SK-N-SH (cell line): ENCODE results near the gene DNAJB8. TPM values are rescaled to one million over a fixed set of nuclear protein-coding genes. Genes with fewer than 3 reads are reported as not detected.

ENCODE experiments used
- CTCF ChIA-PET: fragments of 300-600, 350-600 bp; formaldehyde crosslinking; extraction: SDS; loops from one replicate; lab custom pipeline; 2021; lab: Yijun Ruan, JAX
- POLR2A ChIA-PET: fragments of 350-600 bp; sonication (Branson Sonifier 250); formaldehyde crosslinking; extraction: SDS; loops from one replicate; lab custom pipeline; 2020; ENCODE audit warnings: antibody characterized with exemption, inconsistent platforms; lab: Yijun Ruan, JAX
- DNase-seq: peaks from one replicate; pipeline ENCODE4 v3.0.0; 2012
- H2AFZ ChIP-seq: fragments of 200-600 bp; sonication (generic); 2 replicates; pipeline ENCODE4 v1.8.1; 2016; ENCODE audit warnings: antibody characterized with exemption, mild to moderate bottlenecking, low read depth
- H3F3A ChIP-seq: fragments of 200-600 bp; sonication (generic); replicated peaks from 2 replicates; pipeline ENCODE3; 2016; ENCODE audit warnings: antibody characterized with exemption, mild to moderate bottlenecking; ENCODE audit not compliant: insufficient read depth
- H3K27ac ChIP-seq, 2 experiments: fragments of 200-500 bp in 1 of 2; fragments of 200-600 bp in 1 of 2; sonication (Bioruptor generic) in 1 of 2; sonication (generic), shearing (Covaris generic) in 1 of 2; 2 replicates each; pipeline versions ENCODE4 v1.5.1 to v1.6.1; 2014 to 2016; ENCODE audit warnings: low read depth in 2 of 2, inconsistent platforms in 1 of 2, low read length in 1 of 2, mild to moderate bottlenecking in 1 of 2, mixed read lengths in 1 of 2
- H3K27me3 ChIP-seq: fragments of 200-600 bp; sonication (generic), shearing (Covaris generic); 2 replicates; pipeline ENCODE4 v1.6.1; 2016; ENCODE audit warnings: mixed run types; ENCODE audit not compliant: insufficient read depth
- H3K36me3 ChIP-seq, 2 experiments: fragments of 200-500 bp in 1 of 2; fragments of 200-600 bp in 1 of 2; sonication (Bioruptor generic) in 1 of 2; sonication (generic) in 1 of 2; replicated peaks in 1 of 2; 2 replicates each; pipeline versions ENCODE3 to v1.5.1; 2014 to 2016; ENCODE audit warnings: low read length in 1 of 2, mild to moderate bottlenecking in 1 of 2; ENCODE audit not compliant: insufficient read depth in 2 of 2, control insufficient read depth in 1 of 2
- H3K4me1 ChIP-seq, 2 experiments: fragments of 200-500 bp in 1 of 2; fragments of 200-600 bp in 1 of 2; sonication (Bioruptor generic) in 1 of 2; sonication (generic), shearing (Covaris generic) in 1 of 2; 2 replicates each; pipeline versions ENCODE4 v1.5.1 to v1.6.1; 2014 to 2016; ENCODE audit warnings: low read depth in 1 of 2, low read length in 1 of 2, mixed run types in 1 of 2; ENCODE audit not compliant: insufficient read depth in 2 of 2, control insufficient read depth in 1 of 2
- H3K4me2 ChIP-seq: fragments of 200-600 bp; sonication (generic), shearing (Covaris generic); 2 replicates; pipeline ENCODE4 v1.6.1; 2017; ENCODE audit warnings: mixed run types
- H3K4me3 ChIP-seq, 2 experiments: fragments of 200-500 bp in 1 of 2; fragments of 200-600 bp in 1 of 2; sonication (Bioruptor generic) in 1 of 2; sonication (generic), shearing (Covaris generic) in 1 of 2; 2 replicates each; pipeline versions ENCODE4 v1.5.1 to v1.8.1; 2014 to 2016; ENCODE audit warnings: low read depth in 2 of 2, inconsistent platforms in 1 of 2, low read length in 1 of 2, mild to moderate bottlenecking in 1 of 2, mixed read lengths in 1 of 2, moderate library complexity in 1 of 2
- H3K79me2 ChIP-seq: fragments of 200-600 bp; sonication (generic); 2 replicates; pipeline ENCODE4 v1.8.1; 2017; ENCODE audit warnings: mild to moderate bottlenecking; ENCODE audit not compliant: insufficient read depth
- H3K9ac ChIP-seq: fragments of 200-600 bp; sonication (generic); 2 replicates; pipeline ENCODE4 v1.6.1; 2017; ENCODE audit warnings: mixed run types
- H3K9me2 ChIP-seq: fragments of 200-600 bp; sonication (generic); 2 replicates; pipeline ENCODE4 v1.6.1; 2017; ENCODE audit warnings: mixed run types
- H3K9me3 ChIP-seq: fragments of 200-600 bp; sonication (generic); 2 replicates; pipeline ENCODE4 v1.6.1; 2017; ENCODE audit warnings: mixed run types, mild to moderate bottlenecking, moderate library complexity
- H4K20me1 ChIP-seq: fragments of 200-600 bp; sonication (generic); 2 replicates; pipeline ENCODE4 v1.6.1; 2017; ENCODE audit warnings: mild to moderate bottlenecking, mixed run types; ENCODE audit not compliant: insufficient read depth
- ELF1 ChIP-seq: IDR thresholded peaks from 2 replicates; pipeline ENCODE4 v1.4.0; 2012
- EP300 ChIP-seq, 2 experiments: IDR thresholded peaks; 2 replicates each; pipeline versions ENCODE4 v1.4.0 to v1.6.1; 2012; ENCODE audit warnings: borderline replicate concordance in 1 of 2, low read depth in 1 of 2, low read length in 1 of 2
- FOXJ3 ChIP-seq: sonication (generic); formaldehyde crosslinking; IDR thresholded peaks from 2 replicates; pipeline ENCODE4 v1.5.1; 2020; ENCODE audit warnings: mild to moderate bottlenecking, missing genetic modification reagents
- FOXM1 ChIP-seq: IDR thresholded peaks from 2 replicates; pipeline ENCODE4 v1.4.0; 2012; ENCODE audit warnings: low read depth, mild to moderate bottlenecking
- GABPA ChIP-seq: IDR thresholded peaks from 2 replicates; pipeline ENCODE4 v1.4.0; 2012; ENCODE audit warnings: low read depth, mild to moderate bottlenecking
- GATA2 ChIP-seq: sonication (generic); formaldehyde crosslinking; IDR thresholded peaks from 2 replicates; pipeline ENCODE4 v1.5.0; 2020; ENCODE audit warnings: mild to moderate bottlenecking, missing genetic modification reagents
- JUND ChIP-seq: IDR thresholded peaks from 2 replicates; pipeline ENCODE4 v1.4.0; 2012
- MEF2A ChIP-seq: IDR thresholded peaks from 2 replicates; pipeline ENCODE4 v1.4.0; 2012; ENCODE audit warnings: low read depth, borderline replicate concordance
- NFIC ChIP-seq: IDR thresholded peaks from 2 replicates; pipeline ENCODE4 v1.4.0; 2012; ENCODE audit warnings: borderline replicate concordance
- RAD21 ChIP-seq: IDR thresholded peaks from 2 replicates; pipeline ENCODE4 v1.6.1; 2012; ENCODE audit warnings: mild to moderate bottlenecking, low read length
- RCOR1 ChIP-seq: fragments of 150-350 bp; IDR thresholded peaks from 2 replicates; pipeline ENCODE4 v1.6.1; 2017; ENCODE audit warnings: antibody characterized with exemption, low read length
- RFX5 ChIP-seq: IDR thresholded peaks from 2 replicates; pipeline ENCODE4 v1.6.1; 2012; ENCODE audit warnings: mild to moderate bottlenecking, improper control_type of control experiment, low read length
- RXRA ChIP-seq: IDR thresholded peaks from 2 replicates; pipeline ENCODE4 v1.4.0; 2012; ENCODE audit warnings: low read depth, mild to moderate bottlenecking, borderline replicate concordance
- SIN3A ChIP-seq: IDR thresholded peaks from 2 replicates; pipeline ENCODE4 v1.6.1; 2012; ENCODE audit warnings: low read depth, mild to moderate bottlenecking, low read length, moderate library complexity, borderline replicate concordance
- SMC3 ChIP-seq: IDR thresholded peaks from 2 replicates; pipeline ENCODE4 v1.6.1; 2012; ENCODE audit warnings: low read depth, low read length, improper control_type of control experiment
- TCF12 ChIP-seq: IDR thresholded peaks from 2 replicates; pipeline ENCODE4 v1.4.0; 2012
- TEAD4 ChIP-seq: IDR thresholded peaks from 2 replicates; pipeline ENCODE4 v1.4.0; 2012; ENCODE audit warnings: mild to moderate bottlenecking, borderline replicate concordance; ENCODE audit not compliant: insufficient read depth
- WGBS: methylation state at CpG from one replicate; pipeline ENCODE4 v1.1.6; 2017; ENCODE audit warnings: low lambda C conversion rate; 5-methylcytosine and 5-hydroxymethylcytosine counted together
- polyA plus RNA-seq, 3 experiments: library from polyadenylated mRNA; depleted of rRNA; stranded (reverse); fragments of >200 nt; gene quantifications; 2 replicates each; pipeline ENCODE4 v1.2.3, GENCODE V29; 2012
- TF ChIP-seq, protein P1 (sequence below): IDR thresholded peaks from 2 replicates; pipeline ENCODE4; 2012
- TF ChIP-seq, protein P2 (sequence below): IDR thresholded peaks from 2 replicates; pipeline ENCODE4 v1.4.0; 2012; ENCODE audit warnings: low read depth, borderline replicate concordance
- TF ChIP-seq, protein P3 (sequence below): fragments of 150-350 bp; IDR thresholded peaks from 2 replicates; pipeline ENCODE4 v1.6.1; 2017; ENCODE audit warnings: antibody characterized with exemption, low read length, low read depth, borderline replicate concordance
- TF ChIP-seq, protein P4 (sequence below): IDR thresholded peaks from 2 replicates; pipeline ENCODE4 v1.4.0; 2012; ENCODE audit warnings: low read depth

DNAJB8 gene
- polyA plus RNA-seq, 1 of the 3 experiments (the other 2 are of a cell fraction): not detected

DNA sequence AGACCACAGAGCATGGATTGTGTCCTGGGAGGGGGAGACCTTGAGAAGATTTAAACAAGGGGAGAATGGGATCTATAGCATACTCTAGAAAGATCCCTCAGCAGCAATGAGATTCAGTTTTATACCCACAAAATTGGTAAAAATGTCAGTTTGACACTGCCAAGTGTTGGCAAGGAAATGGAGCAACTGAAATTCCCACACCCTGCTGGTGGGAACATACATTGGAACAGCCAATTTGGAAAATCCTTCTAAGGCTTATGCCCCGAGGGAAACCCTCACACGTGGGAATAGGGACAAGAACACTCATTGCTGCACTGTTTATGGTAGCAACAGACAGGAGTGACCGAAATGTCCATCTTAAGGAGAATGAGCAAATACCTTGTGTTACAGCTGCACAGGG is 5.0 kb upstream of the DNAJB8 start:
- peaks cover 7% of the 10 kb centered on the region for H3K27me3 ChIP-seq
- no peak for DNase-seq
- CTCF ChIA-PET: interaction anchor here (1.0 to 1.5 kb wide), 2 partner anchors 45 to 113 kb away, joined by 3 read pairs; no protein-coding TSS in a partner anchor

DNA sequence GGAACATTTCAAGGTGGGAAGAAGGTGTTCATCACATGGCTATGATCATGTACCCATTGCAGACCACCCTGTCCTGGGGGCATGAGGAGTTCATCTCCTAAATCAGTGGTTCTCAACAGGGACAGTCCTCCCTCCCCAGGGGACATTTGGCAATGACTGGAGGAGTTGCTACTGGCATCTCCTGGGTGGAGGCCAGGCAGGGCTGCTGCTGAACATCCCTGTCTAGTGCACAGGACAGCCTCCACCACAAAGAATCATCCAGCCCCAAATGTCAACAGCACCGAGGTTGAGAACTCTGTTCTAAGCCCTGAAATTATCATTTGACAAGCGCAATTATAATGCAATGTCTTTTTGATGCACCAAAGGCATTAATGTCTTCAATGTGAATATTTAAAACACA is 4.4 kb upstream of the DNAJB8 start:
- TF ChIP-seq, protein P1, sequence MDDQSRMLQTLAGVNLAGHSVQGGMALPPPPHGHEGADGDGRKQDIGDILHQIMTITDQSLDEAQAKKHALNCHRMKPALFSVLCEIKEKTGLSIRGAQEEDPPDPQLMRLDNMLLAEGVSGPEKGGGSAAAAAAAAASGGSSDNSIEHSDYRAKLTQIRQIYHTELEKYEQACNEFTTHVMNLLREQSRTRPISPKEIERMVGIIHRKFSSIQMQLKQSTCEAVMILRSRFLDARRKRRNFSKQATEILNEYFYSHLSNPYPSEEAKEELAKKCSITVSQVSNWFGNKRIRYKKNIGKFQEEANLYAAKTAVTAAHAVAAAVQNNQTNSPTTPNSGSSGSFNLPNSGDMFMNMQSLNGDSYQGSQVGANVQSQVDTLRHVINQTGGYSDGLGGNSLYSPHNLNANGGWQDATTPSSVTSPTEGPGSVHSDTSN: no peak
- no peak for TF ChIP-seq EP300 (IDR thresholded peaks at IDR 0.05; ENCODE audit: borderline replicate concordance in 1 of 2, low read depth in 1 of 2, low read length in 1 of 2)
- TF ChIP-seq ELF1: no peak
- no peak for TF ChIP-seq SMC3
- no peak for TF ChIP-seq GABPA
- TF ChIP-seq, protein P2, sequence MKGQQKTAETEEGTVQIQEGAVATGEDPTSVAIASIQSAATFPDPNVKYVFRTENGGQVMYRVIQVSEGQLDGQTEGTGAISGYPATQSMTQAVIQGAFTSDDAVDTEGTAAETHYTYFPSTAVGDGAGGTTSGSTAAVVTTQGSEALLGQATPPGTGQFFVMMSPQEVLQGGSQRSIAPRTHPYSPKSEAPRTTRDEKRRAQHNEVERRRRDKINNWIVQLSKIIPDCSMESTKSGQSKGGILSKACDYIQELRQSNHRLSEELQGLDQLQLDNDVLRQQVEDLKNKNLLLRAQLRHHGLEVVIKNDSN: no peak
- no peak for TF ChIP-seq NFIC
- TF ChIP-seq, protein P3, sequence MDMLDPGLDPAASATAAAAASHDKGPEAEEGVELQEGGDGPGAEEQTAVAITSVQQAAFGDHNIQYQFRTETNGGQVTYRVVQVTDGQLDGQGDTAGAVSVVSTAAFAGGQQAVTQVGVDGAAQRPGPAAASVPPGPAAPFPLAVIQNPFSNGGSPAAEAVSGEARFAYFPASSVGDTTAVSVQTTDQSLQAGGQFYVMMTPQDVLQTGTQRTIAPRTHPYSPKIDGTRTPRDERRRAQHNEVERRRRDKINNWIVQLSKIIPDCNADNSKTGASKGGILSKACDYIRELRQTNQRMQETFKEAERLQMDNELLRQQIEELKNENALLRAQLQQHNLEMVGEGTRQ: no peak
- TF ChIP-seq JUND: no peak
- no peak for TF ChIP-seq RXRA
- no peak for TF ChIP-seq TEAD4
- no peak for TF ChIP-seq TCF12
- TF ChIP-seq FOXJ3: no peak
- no peak for TF ChIP-seq RAD21
- no peak for TF ChIP-seq GATA2 (CRISPR knock-in tag)
- no peak for TF ChIP-seq SIN3A
- no peak for TF ChIP-seq RCOR1
- no peak for DNase-seq
- 48% methylated on average over 2 of the region's 2 CpGs for WGBS
- no peak overlapping the region for H2AFZ ChIP-seq
- H3K79me2 ChIP-seq: no peaks in the 10 kb centered on the region
- ChIA-PET POLR2A (interaction anchor here (1.0 to 1.4 kb wide), 4 partner anchors 11 to 61 kb away, joined by 3 to 5 read pairs (median 4); no protein-coding TSS in a partner anchor), CTCF (no interaction called here)
- H3K4me3 ChIP-seq: no peak overlapping the region
- H3K36me3 ChIP-seq: no peaks in the 10 kb centered on the region
- no peak overlapping the region for H3K4me2 ChIP-seq
- H3K9me3 ChIP-seq: no peaks in the 10 kb centered on the region
- no peak overlapping the region for H3K9ac ChIP-seq
- no peaks in the 10 kb centered on the region for H3K9me2 ChIP-seq
- H3F3A ChIP-seq: no peaks in the 10 kb centered on the region
- H3K27me3 ChIP-seq: peaks cover 7% of the 10 kb centered on the region
- H3K4me1 ChIP-seq: peaks cover 0 to 82% of the 10 kb centered on the region in 2 experiments; a peak in 1 of 4 replicates
- no peaks in the 10 kb centered on the region for H4K20me1 ChIP-seq
- peak overlapping the region in 1 of 2 experiments; percentile 100; a peak in 2 of 4 replicates for H3K27ac ChIP-seq

More for the DNA sequence above, 5.0 kb upstream of the DNAJB8 start:
- no peaks in the 10 kb centered on the region for H3K36me3 ChIP-seq
- no peaks in the 10 kb centered on the region for H3K9me2 ChIP-seq
- no peaks in the 10 kb centered on the region for H4K20me1 ChIP-seq
- H3K4me1 ChIP-seq: peaks cover 0 to 78% of the 10 kb centered on the region in 2 experiments; a peak in 1 of 4 replicates
- no peak overlapping the region for H3K4me2 ChIP-seq
- no peak overlapping the region for H2AFZ ChIP-seq
- H3K9ac ChIP-seq: no peak overlapping the region
- 58% methylated on average over 3 of the region's 3 CpGs for WGBS
- H3K27ac ChIP-seq: peak overlapping the region in 1 of 2 experiments; percentile 100; a peak in 2 of 4 replicates
- no peaks in the 10 kb centered on the region for H3F3A ChIP-seq
- POLR2A ChIA-PET: no interaction called here
- no peaks in the 10 kb centered on the region for H3K79me2 ChIP-seq
- no peak for TF ChIP-seq RFX5
- TF ChIP-seq, protein P1: no peak
- TF ChIP-seq, protein P4, sequence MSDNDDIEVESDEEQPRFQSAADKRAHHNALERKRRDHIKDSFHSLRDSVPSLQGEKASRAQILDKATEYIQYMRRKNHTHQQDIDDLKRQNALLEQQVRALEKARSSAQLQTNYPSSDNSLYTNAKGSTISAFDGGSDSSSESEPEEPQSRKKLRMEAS: no peak
- TF ChIP-seq MEF2A: no peak
- TF ChIP-seq FOXM1: no peak
- TF ChIP-seq, all 33 proteins: peak for 0
- Histone ChIP-seq H3K4me3 (no peak overlapping the region), H3K9me3 (no peaks in the 10 kb centered on the region)
